Activated CD8-positive, alpha-beta T cell treated with anti-CD3 and anti-CD28 coated beads for 36 hours (primary cell): ENCODE measurements around the gene BMP4. TPM values are rescaled to one million over a fixed set of nuclear protein-coding genes. Genes with fewer than 3 reads are reported as not detected.

Experiments used
- ATAC-seq: fragments of 200-7000 bp; cut with Tn5 transposase; one replicate; pipeline ENCODE4 v1.10.0; 2021; ENCODE audit warnings: mild to moderate bottlenecking, moderate library complexity
- CTCF ChIA-PET: fragments of 350-600 bp; sonication (Branson Sonifier 250); formaldehyde crosslinking; loops from one replicate; lab custom pipeline; 2021; ENCODE audit warnings: antibody characterized with exemption; lab: Charles Lee
- POLR2A ChIA-PET: fragments of 350-600 bp; sonication (Branson Sonifier 250); formaldehyde crosslinking; loops from one replicate; lab custom pipeline; 2021; ENCODE audit warnings: antibody characterized with exemption; lab: Charles Lee
- DNase-seq: peaks from one replicate; pipeline ENCODE4 v3.0.0-alpha.2; 2020
- H3K27ac Mint-ChIP-seq: one replicate; pipeline ENCODE4 v1.8.0; 2021; ENCODE audit warnings: mild to moderate bottlenecking, mixed read lengths
- H3K27me3 Mint-ChIP-seq: one replicate; pipeline ENCODE4 v1.8.0; 2021; ENCODE audit warnings: mixed read lengths
- H3K36me3 Mint-ChIP-seq: one replicate; pipeline ENCODE4 v1.8.0; 2021; ENCODE audit warnings: low read depth, mixed read lengths
- H3K4me1 Mint-ChIP-seq: one replicate; pipeline ENCODE4 v1.8.0; 2021; ENCODE audit warnings: low read depth, mixed read lengths
- H3K4me3 Mint-ChIP-seq: one replicate; pipeline ENCODE4 v1.8.0; 2021; ENCODE audit warnings: mild to moderate bottlenecking, moderate library complexity, mixed read lengths
- H3K9me3 Mint-ChIP-seq: one replicate; pipeline ENCODE4 v1.8.0; 2021; ENCODE audit warnings: mixed read lengths
- intact Hi-C: fragments of 100-400 bp; cut with micrococcal nuclease; formaldehyde crosslinking; loops from one replicate; pipeline ENCODE4 v1.10.0; 2022
- total RNA-seq, 2 experiments: library from RNA; stranded (reverse); gene quantifications; one replicate each; pipeline ENCODE4 v1.2.3, GENCODE V29; 2021
- TF ChIP-seq, protein P1 (sequence below): fragments of 200-600 bp; IDR thresholded peaks from one replicate; pipeline ENCODE4 v1.8.0; 2022; ENCODE audit warnings: antibody characterized with exemption, mild to moderate bottlenecking

BMP4 gene
- total RNA-seq, 2 experiments from 2014 or later = not detected

DNA sequence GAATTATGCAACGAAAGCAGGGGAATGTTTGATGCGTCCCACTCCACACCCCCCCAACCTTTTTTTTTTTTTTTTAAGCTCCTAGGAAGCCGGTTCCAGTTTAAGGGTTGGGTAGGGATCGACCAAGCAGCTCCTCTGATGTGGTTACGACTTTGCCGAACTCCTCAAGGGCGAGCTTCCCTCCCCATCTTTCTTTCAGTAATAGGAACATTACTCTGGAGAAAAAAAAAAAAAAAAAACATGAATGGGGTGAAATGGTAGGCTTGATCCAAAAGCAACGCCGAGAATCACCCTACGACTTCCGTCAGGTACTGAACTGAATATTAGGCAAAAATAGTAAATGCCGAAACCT lies 9.6 kb downstream of the BMP4 start:
- peaks cover 51% of the 10 kb centered on the region for H3K27me3 Mint-ChIP-seq
- POLR2A ChIA-PET = no interaction called here
- TF ChIP-seq, protein P1, sequence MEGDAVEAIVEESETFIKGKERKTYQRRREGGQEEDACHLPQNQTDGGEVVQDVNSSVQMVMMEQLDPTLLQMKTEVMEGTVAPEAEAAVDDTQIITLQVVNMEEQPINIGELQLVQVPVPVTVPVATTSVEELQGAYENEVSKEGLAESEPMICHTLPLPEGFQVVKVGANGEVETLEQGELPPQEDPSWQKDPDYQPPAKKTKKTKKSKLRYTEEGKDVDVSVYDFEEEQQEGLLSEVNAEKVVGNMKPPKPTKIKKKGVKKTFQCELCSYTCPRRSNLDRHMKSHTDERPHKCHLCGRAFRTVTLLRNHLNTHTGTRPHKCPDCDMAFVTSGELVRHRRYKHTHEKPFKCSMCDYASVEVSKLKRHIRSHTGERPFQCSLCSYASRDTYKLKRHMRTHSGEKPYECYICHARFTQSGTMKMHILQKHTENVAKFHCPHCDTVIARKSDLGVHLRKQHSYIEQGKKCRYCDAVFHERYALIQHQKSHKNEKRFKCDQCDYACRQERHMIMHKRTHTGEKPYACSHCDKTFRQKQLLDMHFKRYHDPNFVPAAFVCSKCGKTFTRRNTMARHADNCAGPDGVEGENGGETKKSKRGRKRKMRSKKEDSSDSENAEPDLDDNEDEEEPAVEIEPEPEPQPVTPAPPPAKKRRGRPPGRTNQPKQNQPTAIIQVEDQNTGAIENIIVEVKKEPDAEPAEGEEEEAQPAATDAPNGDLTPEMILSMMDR = no peak

DNA sequence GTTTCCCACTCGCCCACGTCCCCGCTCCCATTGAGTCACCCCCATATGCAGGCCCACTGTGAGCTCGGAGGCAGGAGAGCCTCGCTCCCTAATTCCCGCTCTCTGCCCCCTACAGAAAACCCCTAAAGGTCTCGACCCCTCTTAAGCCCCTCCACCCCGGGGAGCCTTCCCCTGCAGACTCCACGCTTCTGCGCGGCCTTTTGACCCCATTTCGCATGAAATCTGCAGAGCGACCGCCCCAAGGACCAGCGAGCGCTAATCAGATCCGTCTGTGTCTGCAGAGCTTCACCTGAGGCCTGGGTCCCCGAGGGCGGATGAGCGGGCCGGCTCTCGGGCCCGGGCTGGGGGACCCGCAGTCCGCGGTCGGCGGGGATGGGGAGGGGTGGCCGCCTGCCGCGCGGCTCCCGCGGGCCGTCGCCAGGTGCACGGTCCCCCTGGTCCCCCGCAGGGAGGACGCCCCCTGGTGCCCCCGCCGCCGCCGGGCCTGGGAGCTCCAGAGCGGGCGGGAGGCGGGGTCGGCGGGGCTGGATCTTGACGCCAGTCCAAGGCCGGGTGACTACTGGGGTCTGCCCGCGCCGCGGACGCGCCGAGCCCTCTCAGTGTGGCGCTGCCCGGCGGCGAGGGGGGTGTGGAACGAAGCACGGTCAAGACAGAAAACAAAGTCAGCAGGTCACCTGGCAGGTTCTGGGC lies 10.1 kb downstream of the BMP4 start:
- Mint-ChIP-seq H3K27me3 (peaks cover 48% of the 10 kb centered on the region), H3K9me3 (no peaks in the 10 kb centered on the region), H3K4me1 (no peaks in the 10 kb centered on the region), H3K4me3 (no peak overlapping the region), H3K27ac (no peak overlapping the region), H3K36me3 (no peaks in the 10 kb centered on the region)
- intact Hi-C loops = no loop called here
- CTCF ChIA-PET = no interaction called here
- POLR2A ChIA-PET = no interaction called here
- DNase-seq (no peak), ATAC-seq (no peak)
- TF ChIP-seq, protein P1 = no peak

More for the DNA sequence above, 9.6 kb downstream of the BMP4 start:
- DNase-seq (no peak), ATAC-seq (no peak)
- Mint-ChIP-seq H3K4me3 (no peak overlapping the region), H3K36me3 (no peaks in the 10 kb centered on the region), H3K4me1 (no peaks in the 10 kb centered on the region), H3K27ac (no peak overlapping the region), H3K9me3 (no peaks in the 10 kb centered on the region)
- CTCF ChIA-PET = no interaction called here
- intact Hi-C loops = no loop called here

DNA sequence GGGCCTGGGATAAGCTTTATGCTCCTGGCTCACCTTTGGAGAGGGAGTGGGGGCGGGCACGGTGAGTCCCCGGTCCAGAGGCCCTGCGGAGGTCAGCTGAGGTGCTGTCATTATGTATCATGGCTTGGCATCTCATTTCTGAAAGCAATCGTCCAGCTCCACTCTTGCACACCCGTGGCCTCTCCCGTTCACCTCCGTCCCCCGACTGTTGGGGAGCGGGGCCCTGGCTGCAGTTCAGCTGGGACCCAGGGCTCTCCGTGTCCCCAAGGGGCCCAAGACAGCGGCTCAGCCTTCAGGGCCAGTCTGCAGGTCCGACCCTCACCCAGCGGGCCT lies 10.6 kb downstream of the BMP4 start:
- CTCF ChIA-PET = no interaction called here
- POLR2A ChIA-PET = no interaction called here
- no peak overlapping the region for H3K4me3 Mint-ChIP-seq
- no peak for ATAC-seq
- TF ChIP-seq, protein P1 = no peak
- peaks cover 43% of the 10 kb centered on the region for H3K27me3 Mint-ChIP-seq
- no peak for DNase-seq
- H3K9me3 Mint-ChIP-seq = no peaks in the 10 kb centered on the region
- H3K4me1 Mint-ChIP-seq = no peaks in the 10 kb centered on the region
- H3K36me3 Mint-ChIP-seq = no peaks in the 10 kb centered on the region
- no peak overlapping the region for H3K27ac Mint-ChIP-seq
- intact Hi-C loops = no loop called here

GRCh38 chr14:53943751-53944083 lies 12.9 kb downstream of the BMP4 start:
- Mint-ChIP-seq H3K9me3 (no peaks in the 10 kb centered on the region), H3K4me1 (no peaks in the 10 kb centered on the region), H3K36me3 (no peaks in the 10 kb centered on the region), H3K4me3 (no peak overlapping the region), H3K27me3 (peaks cover 35% of the 10 kb centered on the region), H3K27ac (no peak overlapping the region)
- POLR2A ChIA-PET = no interaction called here
- CTCF ChIA-PET = no interaction called here
- DNase-seq (no peak), ATAC-seq (no peak)
- TF ChIP-seq, protein P1 = no peak
- intact Hi-C loops = no loop called here

DNA sequence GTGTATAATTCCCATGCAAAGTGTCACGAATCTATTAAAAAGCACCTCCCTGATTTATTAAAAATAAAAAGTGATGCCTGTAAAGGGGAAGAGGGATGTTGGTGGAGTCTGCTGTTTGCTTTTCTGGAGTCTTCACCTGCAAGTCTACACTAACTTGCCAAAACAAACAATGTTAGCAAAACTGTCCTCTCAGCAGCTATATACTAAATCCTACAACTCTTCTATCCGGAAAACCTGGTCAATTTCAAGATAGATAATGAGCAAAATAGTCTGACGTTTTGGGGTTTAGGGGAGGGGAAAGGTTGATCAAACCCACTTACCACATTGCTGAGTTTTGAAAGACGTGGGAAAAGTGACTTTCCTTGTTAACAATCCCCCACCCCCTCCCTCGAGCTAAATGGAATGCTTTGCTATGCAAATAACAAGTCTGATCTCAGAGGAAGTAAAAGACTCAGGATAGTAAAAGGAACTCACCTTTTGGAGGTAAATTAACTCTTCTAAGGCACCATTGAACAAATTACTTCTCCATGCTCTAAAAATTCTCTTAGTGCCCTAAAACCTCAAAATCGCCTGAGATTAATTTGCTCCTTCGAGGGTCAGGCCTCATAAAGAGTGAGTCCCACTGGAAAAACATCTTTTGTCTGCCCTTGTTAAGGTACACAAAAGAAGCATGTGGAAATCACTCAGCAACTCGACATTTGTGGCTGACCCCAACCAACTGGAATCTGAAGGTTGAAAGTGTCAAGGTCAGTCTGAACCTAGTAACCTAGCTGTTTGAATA lies 13.5 kb downstream of the BMP4 start:
- H3K27ac Mint-ChIP-seq = no peak overlapping the region
- H3K4me3 Mint-ChIP-seq = no peak overlapping the region
- H3K4me1 Mint-ChIP-seq = no peaks in the 10 kb centered on the region
- H3K36me3 Mint-ChIP-seq = no peaks in the 10 kb centered on the region
- no peaks in the 10 kb centered on the region for H3K9me3 Mint-ChIP-seq
- TF ChIP-seq, protein P1 = no peak
- H3K27me3 Mint-ChIP-seq = peaks cover 30% of the 10 kb centered on the region
- DNase-seq (no peak), ATAC-seq (no peak)
- ChIA-PET POLR2A (no interaction called here), CTCF (no interaction called here)
- intact Hi-C loops = no loop called here
